Ovary (tissue), 3 donors: ENCODE results near the gene WWTR1.

Experiments
- CTCF ChIP-seq, 3 donors: fragments of 450-650 bp in 2 of 3; fragments of 200-600 bp in 1 of 3; IDR thresholded peaks; one replicate each; pipeline versions ENCODE4 v1.5.1 to v1.8.0; 2016 to 2022; ENCODE audit warnings: antibody characterized with exemption in 3 of 3, mild to moderate bottlenecking in 1 of 3
- EP300 ChIP-seq: sonication (generic); formaldehyde crosslinking; IDR thresholded peaks from one replicate; pipeline ENCODE4 v1.6.1; 2017; ENCODE audit warnings: antibody characterized with exemption
- donor health status: DM: no; HTN: no; CAD: no.

DNA sequence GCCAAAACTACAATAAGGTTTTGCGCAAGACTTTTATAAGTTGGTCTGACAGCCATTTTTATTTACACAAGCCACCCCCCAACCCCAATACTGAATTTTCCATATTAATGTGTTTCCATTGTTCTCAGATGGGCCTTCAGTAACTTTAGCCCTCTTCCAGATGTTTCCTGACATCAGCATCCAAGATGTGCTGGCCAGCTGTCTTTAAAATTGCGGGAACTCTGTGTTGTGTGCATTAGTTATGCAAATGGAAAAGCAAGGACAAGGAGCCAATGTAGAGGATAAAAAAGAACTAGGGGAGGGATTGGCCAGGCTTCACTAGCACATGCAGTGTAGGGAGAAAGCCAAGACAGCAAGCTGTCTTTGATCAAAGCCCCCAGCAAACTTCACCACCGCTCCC, 49.1 kb upstream of the WWTR1 start:
- TF ChIP-seq CTCF (IDR thresholded peaks at IDR 0.05) (no peak), EP300 (no peak)
